Right lobe of liver (tissue), 4 donors: Measurements from ENCODE around the gene ARHGEF18.

Source experiments
- POLR2A ChIP-seq: fragments of 450-650 bp; IDR thresholded peaks from one replicate; pipeline ENCODE4 v1.6.1; 2017; ENCODE audit warnings: antibody characterized with exemption, mild to moderate bottlenecking
- TF ChIP-seq, protein P1 (sequence below), 4 donors: fragments of 200-600 bp in 3 of 4; fragments of 450-650 bp in 1 of 4; IDR thresholded peaks; one replicate each; pipeline versions ENCODE4 v1.5.1 to v1.8.0; 2016 to 2022; ENCODE audit warnings: antibody characterized with exemption in 4 of 4, mild to moderate bottlenecking in 2 of 4
- donor health status: DM: no; HTN: no; CAD: no.
- donor health status: DM: no; HTN: no; CAD: no.
- donor health status: DM: no; HTN: yes; CAD: no.

DNA sequence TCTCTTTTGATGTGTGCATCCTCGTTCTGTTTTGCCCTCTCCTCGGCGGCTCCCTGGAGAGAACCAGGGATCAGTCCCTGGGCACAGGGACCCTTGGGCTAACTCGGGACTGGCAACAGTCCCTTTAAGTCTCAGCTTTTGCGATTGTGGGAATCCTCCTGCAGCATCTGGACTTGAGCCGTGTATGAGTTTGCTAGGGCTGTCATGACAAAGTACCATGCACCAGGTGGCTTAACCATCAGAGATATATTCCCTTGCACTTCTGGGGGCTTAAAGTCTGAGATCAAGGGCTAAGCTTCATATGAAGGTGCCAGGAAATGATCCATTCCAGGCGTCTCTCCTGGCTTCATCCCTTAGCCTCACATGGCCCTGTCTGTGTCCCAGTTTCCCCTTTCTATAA lies 34.5 kb downstream of the ARHGEF18 start:
- TF ChIP-seq, protein P1, sequence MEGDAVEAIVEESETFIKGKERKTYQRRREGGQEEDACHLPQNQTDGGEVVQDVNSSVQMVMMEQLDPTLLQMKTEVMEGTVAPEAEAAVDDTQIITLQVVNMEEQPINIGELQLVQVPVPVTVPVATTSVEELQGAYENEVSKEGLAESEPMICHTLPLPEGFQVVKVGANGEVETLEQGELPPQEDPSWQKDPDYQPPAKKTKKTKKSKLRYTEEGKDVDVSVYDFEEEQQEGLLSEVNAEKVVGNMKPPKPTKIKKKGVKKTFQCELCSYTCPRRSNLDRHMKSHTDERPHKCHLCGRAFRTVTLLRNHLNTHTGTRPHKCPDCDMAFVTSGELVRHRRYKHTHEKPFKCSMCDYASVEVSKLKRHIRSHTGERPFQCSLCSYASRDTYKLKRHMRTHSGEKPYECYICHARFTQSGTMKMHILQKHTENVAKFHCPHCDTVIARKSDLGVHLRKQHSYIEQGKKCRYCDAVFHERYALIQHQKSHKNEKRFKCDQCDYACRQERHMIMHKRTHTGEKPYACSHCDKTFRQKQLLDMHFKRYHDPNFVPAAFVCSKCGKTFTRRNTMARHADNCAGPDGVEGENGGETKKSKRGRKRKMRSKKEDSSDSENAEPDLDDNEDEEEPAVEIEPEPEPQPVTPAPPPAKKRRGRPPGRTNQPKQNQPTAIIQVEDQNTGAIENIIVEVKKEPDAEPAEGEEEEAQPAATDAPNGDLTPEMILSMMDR (IDR thresholded peaks at IDR 0.05): no peak
- no peak for TF ChIP-seq POLR2A
